HG02610 (cell line): ENCODE results near the gene MC1R.

ENCODE experiments used
- ATAC-seq: cut with Tn5 transposase; IDR thresholded peaks from one replicate; pipeline ENCODE4 v1.9.1; 2021; ENCODE audit warnings: mild to moderate bottlenecking, moderate library complexity; ENCODE audit not compliant: unreplicated experiment

Gene MC1R

DNA sequence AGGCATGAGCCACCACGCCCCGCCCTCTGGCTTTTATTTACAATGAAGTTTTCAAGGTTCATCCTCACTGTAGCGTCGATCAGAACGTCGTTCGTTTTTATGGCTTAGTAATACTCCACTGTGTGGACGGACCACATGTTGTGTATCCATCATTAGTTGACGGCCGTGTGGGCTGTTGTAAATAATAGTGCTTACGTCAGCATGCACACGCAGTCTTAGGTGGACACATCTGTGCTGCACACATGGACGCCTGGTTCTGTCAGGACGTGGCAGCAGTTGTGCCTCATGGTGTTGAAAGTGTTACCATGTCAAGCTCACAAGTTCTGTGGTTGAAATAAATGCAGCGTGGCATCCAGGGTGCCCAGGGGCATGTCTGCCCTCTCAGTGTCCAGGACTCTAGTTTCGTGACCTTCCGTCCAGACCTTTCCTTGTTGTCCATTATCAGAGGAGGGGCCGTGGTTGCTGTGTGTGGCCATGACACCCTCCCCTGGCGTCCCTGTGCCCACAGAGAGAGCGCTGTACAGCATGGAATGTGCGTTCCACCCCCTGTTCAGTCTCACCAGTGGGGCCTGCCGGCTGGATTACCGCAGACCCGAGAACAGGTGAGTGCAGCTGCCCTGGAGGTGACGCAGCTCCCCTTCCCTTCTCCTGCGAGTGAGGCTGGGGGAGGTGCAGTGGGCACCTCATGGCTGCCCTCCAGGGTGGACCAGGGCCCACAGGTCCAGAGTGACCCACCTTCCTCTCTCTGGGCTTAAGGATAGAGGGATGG, 23.0 kb upstream of the MC1R start:
- ATAC-seq: no peak

DNA sequence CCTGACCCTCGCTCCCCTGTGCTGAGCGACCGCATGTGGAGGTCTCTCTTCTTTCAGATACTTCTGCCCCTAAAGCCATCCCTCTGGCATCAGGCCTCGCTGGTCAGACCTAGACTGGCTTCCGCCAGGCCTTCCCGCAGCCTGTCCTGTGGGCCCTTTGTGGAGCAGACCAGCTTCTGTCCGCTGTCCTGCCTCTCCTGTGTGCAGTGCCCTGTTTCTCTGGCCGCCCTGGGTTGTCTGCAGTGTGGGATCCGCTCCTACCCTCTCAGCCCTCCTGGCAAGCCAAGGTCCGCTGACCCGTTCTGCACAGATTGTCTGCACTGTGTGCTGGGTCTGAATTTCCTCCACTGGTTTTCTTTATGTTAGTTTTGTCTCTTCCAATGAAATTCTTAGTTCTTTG, 21.5 kb upstream of the MC1R start:
- ATAC-seq: no peak

DNA sequence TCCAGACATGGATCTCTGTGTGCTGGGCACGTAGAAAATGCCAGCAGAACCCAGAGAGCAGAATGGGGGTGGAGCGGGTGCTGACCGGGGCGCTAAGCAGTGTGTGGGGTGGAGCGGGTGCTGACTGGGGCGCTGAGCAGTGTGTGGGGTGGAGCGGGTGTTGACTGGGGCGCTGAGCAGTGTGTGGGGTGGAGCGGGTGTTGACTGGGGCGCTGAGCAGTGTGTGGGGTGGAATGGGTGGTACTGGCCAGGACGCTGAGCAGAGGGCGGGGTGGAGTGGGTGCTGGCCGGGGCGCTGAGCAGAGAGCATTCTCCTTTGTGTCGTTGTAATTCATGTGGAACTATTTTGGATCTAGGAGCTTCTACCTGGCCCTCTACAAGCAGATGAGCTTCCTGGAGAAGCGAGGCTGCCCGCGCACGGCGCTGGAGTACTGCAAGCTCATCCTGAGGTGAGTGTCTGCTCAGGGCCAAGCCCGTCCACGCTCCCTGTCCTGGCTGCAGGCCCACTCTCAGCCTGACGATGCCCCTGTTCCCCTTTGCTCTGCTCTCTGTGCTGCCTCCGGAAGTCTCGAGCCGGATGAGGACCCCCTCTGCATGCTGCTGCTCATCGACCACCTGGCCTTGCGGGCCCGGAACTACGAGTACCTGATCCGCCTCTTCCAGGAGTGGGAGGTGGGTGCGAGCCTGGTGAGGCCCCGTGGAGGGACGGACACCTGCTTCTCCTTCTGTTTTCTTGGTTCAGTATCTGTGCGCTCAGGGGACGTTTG, 20.3 kb upstream of the MC1R start:
- ATAC-seq: no peak

DNA sequence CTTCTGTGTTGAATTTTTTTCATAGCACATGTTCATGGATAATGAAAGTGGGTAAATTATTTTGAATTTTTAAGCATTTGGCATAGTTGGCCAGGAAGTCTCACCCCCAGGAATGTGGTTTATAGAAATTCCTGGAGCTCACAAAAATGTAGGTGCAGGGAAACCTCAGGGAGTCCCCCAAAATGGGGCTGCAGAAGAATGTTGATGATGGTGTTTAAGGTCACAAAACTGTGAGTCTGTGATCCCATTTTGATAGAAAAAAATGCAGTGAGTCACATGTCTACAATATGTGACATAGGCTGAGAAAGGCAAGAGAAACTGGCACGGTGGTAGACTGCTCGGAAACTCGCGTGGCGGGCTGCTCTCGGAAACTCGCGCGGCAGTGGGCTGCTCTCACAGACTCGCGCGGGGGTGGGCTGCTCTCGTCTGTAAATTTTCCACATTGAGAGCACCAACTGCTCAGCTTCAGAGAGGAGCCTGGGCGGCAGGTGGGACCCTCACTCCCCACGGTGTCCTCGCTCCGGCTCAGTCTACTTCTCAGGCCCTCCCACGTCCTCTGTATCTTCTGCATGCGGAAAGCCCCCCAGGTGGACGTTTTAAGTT, 18.7 kb upstream of the MC1R start:
- ATAC-seq: no peak

DNA sequence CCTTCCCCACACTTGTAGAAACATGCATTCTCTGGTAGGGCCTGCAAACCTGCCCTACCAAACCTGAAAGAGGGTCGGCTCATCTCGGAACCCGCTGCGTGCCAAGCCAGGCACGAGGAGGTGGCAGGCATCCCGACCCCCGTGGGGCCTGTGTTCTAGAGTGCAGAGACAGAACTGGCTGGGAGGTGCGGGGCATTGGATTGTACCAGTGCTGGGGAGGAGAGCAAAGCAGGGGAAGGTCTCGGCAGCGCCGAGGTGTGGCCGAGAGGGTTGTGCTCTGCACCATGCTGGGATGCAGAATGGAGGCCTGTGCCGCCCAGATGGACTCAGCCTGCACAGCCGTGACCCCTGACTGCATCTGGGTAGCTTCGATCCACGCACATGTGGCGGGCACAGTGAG, 17.8 kb upstream of the MC1R start:
- ATAC-seq: no peak

DNA sequence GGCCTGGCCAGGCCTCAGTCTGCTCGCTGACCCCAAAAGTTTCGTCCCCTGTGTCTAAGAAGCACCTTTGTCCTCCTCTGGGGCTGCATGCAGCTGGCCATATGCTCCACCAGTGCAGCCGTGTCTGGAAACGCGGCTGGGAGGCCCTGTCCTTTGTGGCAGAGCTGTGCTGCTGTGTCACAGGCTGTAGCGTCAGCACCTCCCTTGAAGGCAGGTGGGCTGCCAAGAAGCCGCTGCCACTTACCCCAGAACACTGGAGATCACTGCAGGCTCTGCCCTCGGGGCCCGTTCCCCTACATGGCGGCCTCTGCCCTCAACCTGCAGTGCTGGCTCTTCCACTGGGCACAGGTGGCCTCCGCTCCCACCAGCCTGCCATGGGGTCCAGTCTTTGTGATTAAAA, 15.7 kb upstream of the MC1R start:
- ATAC-seq: no peak

DNA sequence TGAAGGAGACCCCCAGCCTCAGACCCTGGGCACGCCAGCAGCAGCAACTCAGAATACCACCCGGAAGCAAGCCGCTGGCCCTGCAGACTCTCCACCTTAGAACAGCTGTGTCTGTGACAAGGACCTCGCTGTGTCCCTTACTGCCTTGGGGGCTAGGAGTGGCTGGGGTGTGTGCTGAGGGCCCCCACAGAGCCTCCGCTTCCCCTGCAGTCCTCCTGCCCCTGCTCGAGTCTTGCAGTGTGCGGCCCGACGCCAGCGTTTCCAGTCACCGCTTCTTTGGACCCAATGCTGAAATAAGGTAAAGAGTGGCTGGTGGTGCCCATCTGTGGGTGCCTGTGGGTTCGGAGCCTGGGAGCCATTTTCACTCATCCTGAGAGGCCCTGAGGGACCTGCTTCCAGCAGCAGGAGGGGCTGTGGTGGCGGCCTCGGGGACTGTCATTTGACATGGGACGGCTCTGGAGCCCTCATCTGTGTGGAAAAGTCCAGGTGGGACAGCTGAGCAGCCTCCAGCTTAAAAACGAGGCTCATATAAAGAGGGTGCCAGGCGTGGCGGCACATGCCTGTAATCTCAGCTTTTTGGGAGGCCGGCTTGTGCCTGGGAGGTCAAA, 14.7 kb upstream of the MC1R start:
- ATAC-seq: no peak

DNA sequence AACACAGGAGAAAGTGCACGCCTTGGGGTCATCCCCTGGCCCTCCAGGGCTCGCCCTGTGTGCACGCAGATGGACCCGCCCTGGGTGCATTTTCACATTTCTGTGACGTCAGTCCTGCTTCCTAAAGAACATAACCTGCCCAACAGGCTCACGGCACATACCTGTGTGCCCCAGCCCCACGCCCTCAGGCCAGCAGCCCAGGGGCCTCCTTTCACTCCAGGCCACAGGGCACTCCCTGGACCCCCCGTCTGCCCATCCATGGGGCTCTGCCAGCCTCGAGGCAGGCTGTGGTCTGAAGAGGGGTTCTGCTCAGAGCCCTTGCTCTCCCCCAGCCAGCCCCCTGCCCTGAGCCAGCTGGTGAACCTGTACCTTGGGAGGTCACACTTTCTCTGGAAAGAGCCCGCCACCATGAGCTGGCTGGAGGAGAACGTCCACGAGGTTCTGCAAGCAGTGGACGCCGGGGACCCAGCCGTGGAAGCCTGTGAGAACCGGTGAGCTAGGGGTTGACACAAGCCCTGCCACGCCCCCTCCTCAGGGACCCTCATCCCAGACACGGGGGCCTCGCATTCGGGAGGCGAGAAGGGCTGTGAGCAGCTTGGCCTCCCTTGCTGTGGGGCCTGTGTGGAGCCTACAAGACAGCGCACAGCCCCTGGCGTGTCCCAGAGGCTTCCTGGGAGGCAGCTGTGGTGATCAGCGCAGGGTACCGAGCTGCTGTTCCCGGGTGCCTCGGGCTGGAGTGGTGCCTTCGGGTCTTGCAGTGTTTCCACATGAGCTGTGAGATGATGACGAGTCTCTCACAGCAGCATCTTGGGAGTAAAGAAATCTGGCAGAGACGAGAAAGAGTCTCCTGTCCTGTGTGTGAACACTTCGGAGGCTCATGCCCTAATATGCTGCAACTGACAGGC, 13.8 kb upstream of the MC1R start:
- no peak for ATAC-seq

DNA sequence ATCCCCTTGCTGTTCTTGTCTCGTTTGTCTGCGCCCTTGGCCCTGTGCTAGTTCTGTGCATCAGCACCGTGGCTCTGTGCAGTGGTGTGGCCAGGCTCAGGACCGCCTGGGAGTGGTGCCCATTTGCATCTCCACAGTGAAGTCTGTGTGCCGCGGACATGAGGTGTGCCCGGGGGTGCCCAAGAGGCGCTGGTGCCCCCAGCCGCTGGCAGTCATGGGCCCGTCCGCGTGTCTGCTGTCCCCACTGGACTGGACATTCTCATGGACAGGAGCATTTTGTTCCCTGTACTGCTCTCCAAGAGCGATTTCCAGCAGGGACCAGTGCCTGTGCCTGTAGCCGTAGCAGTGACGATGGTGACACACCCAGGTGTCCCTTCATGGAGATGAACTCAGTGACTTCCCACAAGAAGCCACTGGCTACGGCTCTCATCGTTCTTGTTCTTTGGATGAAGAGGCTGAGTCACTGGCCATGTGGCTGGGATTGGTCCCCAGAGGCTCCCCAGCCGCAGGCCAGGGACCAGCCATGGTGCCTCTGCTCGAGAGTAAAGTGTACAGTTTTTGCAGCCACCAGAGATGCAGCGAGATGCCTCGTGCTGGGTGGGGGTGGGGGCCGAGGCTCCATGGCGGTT, 13.0 kb upstream of the MC1R start:
- no peak for ATAC-seq

DNA sequence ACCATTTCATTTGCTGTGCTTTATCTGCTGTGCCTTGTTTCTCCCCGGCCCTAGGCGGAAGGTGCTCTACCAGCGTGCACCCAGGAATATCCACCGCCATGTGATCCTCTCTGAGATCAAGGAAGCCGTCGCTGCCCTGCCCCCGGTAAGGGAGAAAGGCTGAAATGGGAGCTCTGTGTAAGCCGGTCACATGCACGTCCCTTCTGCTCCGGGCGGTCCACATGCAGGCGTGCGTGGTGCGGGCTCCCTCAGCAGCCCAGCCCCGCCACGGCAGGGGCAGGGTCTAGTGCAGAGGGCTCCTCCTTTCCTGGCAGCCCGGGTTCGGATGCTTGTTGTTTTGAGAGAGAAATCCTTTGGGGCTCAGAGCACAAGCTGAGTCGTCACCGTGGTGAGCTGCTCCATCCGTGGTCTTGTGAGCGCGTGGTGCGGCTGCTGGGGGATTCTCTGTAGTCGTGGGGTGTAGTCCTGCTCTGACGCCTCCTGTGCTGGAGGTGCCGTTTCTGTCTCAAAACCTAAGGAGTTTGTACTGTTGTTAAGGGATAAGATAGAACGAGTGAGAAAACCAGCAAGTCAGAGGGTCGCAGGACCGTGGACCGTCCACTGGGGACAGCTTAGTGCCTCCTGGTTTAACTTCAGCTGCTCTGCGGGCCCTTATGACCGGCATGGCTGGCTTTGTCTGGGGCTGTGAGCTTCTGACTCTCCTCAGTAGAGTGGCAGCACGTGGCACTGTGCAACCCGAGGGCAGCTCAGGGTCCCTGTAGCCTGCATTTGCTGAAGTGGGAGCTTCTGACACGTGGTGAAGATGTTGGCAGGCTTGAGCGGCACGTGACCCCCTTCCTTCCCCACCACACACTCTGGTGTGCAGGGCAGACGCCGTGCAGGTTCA, 12.3 kb upstream of the MC1R start:
- no peak for ATAC-seq

DNA sequence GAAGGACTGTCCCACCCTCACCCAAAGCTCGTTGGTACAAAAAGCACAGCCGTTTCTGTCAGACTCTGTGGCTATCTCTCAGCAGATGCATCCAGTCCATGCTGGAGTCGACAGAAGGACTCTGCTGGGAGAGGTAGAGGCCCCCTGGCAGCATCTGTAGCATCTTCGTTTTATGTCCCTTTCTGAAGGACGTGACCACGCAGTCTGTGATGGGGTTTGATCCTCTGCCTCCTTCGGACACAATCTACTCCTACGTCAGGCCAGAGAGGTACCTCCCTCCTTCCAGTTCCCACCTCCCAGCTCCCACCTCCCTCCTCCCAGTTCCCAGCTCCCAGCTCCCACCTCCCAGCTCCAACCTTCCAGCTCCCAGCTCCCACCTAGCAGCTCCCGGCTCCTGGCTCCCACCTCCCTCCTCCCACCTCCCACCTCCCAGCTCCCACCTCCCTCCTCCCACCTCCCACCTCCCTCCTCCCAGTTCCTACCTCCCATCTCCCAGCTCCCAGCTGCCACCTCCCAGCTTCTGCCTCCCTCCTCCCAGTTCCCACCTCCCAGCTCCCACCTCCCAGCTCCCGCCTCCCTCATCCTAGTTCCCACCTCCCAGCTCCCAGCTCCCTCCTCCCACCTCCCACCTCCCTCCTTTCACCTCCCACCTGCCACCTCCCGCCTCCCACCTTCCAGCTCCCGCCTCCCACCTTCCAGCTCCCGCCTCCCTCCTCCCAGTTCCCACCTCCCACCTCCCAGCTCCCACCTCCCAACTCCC, 11.4 kb upstream of the MC1R start:
- ATAC-seq: no peak

DNA sequence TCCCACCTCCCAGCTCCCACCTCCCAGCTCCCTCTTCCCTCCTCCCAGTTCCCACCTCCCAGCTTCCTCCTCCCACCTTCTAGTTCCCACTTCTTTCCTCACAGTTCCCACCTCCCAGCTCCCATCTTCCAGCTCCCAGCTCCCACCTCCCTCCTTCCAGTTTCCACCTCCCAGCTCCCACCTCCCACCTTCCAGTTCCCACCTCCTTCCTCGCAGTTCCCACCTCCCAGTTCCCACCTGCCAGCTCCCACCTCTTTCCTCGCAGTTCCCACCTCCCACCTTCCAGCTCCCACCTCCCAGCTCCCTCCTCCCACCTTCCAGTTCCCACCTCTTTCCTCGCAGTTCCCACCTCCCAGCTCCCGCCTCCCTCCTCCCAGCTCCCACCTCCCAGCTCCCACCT, 10.4 kb upstream of the MC1R start:
- ATAC-seq: no peak

DNA sequence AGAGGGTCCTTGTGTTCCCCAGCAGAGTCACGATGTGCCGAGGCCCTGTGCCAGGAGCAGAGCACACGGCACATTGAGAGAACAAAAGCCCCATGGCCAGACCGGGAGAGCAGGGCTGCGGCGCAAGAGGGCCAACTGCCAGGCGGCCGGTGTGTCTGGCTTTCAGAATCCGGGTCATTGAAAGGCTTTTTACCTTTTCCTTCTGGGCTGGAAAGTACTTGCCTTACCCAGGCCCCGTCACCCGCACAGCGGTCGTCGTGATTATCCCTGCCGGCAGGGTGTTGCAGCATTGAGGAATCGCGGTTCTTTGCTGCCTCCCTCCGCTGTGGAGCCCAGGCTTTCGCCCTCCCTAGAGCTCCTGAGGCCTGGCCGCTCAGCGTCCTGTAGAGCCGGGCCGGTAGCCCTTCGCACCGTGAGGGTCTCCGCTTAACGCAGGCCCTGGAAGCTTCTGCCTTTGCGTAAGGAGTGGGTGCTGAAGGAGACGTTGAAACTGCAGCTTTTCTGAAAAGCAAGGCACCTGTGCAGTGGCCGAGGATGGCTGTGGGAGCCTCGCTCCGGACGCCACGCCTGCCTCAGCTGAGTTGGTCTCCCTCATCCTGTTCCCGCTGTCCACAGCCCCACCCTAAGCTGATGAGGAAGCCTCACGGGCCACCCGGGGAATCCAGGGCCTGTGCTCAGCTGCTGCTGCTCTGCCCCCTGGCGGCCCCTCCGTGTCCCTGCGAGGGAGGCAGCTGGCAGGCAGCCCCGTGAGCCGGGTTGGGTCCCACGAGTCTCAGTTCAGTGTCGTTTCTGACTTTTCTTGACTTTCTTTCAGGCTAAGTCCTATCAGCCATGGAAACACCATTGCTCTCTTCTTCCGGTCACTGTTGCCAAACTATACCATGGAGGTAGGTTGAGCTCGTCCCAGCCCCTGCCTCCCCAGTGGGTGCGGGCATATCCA, 8.6 kb upstream of the MC1R start:
- no peak for ATAC-seq

DNA sequence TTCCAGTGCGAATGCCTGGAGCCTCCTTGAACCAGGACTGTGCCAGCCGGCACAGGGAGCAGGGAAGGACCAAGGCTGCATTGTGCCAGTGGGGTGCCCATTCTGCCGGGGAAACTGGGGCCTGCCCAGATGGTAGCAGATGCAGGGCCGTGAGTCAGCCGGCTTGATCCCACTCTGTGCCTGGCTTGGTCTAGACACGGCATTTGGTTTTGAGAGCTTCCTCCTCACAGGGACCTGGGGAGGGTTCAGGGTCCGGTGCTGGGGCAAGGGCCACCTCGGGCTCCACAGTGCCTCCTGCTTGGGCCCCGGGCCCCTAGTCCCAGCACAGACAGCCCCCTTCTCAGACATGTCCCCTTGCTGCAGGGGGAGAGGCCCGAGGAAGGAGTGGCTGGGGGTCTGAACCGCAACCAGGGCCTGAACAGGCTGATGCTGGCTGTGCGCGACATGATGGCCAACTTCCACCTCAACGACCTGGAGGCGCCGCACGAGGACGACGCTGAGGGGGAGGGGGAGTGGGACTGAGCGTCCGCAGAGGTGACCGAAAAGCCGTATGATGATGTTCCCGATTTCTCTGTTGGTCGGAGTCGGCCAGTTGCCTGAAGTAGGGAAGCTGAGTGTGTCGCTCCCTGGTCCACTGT, 7.8 kb upstream of the MC1R start:
- no peak for ATAC-seq

DNA sequence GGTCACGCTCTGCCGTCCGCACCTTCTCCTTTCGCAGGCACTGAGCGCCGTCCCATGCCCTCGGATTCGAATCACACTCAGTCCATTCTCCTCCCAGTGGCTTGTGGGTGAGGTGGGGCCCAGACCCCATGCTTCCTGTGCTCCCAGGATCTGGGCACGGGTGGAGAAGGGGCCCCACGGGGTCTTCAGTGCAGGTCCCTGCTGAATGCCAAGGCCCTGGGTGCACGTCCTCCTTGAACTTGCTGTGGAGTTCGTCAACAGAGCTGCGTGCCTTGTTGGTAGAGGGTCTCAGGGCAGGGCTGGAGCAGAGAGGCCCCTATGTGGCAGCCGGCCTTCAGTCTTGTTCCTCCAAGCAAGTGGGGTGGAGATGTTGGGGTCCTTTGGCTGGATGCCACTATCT, 7.3 kb upstream of the MC1R start:
- no peak for ATAC-seq

DNA sequence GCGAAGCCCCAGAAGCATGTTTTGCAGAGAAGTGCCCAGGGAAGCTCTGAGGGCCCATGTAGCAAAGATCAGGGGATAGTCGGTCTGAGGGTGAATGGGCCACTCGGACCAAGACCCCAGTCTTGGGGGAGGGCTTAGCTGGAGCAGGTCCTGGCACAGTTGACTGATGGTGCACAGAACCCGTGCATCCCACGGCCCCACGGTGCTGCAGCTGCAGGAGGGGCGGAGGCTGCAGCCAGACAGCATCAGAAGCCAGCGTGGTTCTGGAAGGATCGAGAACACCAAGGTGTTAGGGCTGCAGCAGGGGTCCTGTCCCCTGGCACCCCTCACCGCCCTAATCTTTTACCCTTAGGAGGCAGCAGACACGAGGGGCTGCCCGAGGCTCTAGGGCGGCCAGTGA, 6.5 kb upstream of the MC1R start:
- no peak for ATAC-seq

DNA sequence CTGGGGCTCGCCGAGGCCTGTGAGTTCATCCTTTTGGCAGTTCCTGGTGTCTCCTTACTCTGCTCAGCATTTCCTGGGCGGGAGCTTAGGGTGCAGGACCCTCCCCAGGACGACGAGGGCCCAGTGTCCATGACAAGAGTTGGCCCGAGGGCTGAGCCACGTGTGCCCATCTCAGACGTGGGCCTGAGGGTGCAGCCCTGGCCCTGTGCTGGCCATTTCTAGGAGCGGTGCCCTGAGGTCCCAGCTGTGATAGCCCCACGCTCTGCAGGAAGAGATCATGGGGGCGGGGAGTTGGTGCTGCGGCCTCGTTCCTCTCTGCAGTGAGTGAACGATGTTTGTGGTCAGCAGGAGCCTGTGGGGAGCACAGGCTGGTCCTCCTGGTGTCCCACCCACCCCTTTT, 6.0 kb upstream of the MC1R start:
- no peak for ATAC-seq
